GM20431 (cell line): ENCODE data around the gene NIN.

Experiments
- in situ Hi-C: fragments of 300-500 bp; cut with MseI, MboI; formaldehyde crosslinking; loops from one replicate; pipeline ENCODE4 v1.15.0; 2020; ENCODE audit warnings: low sequenced_read_pairs; ENCODE audit not compliant: unreplicated experiment

The NIN gene

DNA sequence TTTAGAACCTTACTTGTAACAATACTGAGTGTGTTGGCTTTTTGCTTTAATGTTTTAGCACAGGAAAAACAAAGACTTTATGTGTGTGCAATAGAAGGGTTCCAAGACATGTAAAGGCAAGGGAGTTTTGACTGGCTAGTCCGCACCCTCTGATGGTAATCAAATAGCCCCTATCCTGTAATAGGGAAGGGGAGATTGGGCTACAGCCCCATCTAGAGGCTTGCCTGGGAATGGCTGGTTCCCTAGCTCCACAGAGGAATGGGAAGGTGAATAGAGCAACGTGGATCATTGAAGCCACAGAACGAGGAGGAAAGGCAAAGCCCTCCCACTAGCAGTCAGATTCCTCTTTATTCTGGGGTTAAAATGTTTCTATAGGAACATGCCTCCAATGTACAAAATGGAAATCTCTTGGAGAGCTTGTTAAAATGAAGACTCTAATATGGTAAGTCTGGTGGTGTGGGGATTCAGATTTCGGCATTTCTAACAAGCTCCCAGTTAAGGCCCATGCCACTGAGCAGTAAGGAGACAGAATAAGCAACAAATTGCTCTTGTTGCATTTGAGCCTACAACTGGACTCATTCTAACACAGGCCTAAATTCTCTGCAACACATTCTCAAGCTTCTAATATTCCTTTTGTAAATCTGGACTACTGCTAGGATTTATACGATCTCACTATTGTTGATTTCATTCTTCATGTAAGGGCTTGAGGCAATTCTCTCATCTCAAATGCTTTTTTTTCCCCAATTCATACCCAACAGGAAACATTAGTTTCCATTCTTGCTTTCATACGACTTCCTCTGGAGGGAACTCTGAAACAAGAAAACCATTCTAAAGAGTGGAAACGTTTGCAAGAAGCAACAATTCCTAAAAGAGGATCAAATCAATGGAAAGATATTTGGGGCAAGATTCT lies 57.1 kb downstream of the NIN start:
- in situ Hi-C loops: no loop called here

DNA sequence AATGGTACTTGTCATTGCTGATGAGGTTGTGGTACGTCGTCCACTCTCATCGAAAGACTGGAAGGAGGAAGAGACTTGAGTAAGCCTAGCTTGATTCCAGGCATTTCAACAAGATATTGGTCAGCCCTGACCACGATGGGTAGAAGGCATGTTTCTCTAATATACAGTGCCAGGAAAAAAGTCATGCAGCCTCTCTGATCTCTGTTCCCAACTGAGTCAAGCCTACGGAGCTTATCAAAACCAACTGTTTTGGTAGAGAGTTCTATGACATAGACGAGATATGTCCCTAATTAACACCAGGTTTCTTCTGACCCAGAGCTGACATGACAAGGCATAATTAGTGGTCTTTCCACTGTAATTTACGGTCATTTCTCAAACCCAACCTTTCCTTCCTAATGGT lies 58.5 kb downstream of the NIN start:
- in situ Hi-C loops: no loop called here

DNA sequence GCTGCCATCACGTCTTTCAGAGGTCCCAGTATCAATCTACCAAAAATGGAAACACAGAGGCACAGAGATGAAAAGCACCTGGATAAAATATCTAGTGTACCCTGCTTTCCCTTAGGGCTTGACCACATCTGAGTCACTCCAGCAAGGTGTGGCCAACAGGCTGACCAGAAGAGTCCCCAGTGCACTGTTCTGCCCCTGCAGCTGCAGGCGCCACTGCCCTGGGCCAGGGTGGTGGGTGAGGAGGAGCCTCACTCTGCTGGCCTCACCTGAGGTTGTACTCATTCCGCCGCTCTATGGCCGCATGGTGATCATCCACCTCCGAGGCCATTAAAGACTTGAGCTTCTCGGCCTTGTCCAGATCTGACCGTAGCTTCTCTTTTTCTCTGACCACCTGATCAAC lies 60.4 kb downstream of the NIN start:
- in situ Hi-C loops: no loop called here

DNA sequence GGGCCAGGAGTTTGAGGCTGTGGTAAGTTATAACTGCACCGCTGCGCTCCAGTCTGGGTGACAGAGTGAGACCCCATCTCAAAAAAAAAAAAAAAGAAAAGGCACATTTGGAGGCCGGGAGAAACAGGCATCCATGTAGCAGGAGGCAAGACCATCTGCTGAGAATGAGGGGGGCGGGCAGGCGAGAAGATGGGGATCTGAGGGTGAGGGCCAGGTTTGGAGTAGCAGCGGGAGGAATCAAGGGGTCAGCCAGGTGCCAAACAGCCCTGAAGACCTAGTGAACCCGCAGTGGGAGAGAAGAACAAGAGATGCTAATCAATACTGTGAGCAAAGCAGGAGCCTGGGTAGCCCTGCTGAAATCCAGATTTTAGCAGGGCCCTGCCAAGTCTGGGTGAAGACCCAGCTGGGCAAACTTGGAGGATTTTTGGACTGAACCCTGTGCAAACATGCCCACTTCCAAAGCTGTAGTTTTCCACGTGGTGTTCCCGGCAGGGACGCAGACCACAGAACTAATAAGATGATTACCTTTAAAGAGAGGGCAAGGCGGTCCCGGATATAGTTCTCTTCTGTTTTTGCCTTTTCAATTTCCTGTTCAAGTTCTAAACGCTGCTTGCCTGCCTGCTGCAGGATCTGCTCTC lies 61.0 kb downstream of the NIN start:
- in situ Hi-C loops: no loop called here

DNA sequence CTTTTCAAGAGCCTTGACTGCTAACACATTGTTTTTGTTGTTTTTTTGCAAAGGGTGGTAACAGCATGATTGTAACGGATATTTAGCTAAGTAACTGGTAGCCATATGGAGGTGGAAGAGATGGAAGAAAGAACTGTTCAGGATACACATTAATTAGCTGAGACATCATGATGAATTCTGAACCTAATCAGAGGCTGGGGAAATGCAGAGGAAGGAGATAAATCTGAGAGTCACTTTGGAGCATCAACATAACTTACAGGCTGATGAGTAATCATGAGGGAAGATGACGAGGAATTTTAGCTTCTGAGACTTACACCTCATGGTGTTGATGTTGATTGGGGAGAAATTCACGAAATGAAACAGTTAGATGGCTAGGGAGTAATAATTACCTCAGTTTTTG lies 62.3 kb downstream of the NIN start:
- in situ Hi-C loops: no loop called here

DNA sequence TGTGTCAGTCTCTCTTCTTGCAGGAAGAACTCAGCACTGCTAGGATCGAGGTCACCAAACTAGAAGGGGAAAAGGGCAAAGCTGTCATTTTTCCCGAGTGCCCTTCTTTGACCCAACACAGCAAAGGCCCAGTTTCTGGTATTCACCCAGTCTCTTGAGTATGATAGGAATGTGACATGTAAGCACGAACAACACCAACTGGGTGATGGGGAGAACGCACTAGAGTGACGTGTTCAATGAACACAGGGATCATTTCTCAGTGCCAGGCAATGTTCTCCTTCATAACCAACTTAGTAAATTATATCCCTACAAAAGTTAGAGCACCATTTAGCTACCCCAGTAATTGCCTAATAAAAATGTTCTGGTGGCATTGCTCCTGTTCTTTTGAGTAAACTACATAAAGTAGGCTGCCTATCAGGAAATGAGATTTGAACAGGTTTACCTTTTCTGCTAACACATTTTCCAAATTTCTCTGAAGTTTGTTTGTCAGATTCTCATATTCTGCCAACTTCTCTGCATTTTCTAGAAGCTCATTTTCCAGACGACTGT lies 64.5 kb downstream of the NIN start:
- in situ Hi-C loops: no loop called here

DNA sequence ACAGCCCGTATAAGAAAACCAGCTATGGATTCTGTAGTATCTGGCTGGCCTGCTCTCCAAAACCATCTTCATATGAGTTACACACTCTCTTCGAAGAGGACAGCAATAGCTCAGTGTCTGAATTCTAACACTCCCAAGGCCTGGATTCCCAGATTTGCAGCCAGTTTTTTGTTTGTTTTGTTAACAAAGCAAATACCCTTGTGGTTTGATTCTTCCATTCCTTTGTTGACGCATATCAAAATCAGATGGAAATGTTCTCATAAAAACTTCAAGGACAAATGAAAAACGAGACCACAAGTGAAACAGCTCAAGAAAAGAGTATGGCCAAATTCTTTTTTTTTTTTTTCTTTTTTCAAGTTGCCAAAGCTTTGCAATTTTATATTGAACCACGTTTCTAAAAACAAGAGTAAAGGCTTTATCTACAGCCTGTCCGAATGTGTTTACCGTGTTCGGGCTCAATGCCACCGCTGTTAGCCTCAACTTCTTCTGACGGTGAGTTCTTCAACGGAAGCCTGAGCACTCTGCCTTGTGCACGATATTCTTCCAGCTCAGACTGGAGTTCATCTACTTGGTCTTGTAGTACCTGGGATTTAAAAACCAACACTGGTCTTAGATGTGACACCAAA lies 67.5 kb downstream of the NIN start:
- in situ Hi-C loops: no loop called here

DNA sequence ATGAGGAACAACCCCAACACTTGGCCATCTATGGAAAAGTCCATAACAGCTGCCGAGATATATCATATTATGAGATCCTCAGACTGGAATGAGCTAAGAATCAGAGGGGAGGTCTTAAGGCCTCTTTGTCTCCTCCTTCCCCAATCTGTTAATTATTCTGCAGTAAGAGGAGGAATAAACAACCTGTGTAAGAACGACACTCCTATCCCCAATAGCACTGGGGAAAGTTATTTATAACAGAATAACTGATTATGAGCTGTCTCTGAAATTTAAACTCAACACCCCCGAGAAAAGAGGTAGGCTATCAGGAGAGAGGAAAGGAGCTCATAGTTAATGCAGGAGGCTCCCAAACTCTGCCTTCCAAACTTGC lies 68.0 kb downstream of the NIN start:
- in situ Hi-C loops: no loop called here

DNA sequence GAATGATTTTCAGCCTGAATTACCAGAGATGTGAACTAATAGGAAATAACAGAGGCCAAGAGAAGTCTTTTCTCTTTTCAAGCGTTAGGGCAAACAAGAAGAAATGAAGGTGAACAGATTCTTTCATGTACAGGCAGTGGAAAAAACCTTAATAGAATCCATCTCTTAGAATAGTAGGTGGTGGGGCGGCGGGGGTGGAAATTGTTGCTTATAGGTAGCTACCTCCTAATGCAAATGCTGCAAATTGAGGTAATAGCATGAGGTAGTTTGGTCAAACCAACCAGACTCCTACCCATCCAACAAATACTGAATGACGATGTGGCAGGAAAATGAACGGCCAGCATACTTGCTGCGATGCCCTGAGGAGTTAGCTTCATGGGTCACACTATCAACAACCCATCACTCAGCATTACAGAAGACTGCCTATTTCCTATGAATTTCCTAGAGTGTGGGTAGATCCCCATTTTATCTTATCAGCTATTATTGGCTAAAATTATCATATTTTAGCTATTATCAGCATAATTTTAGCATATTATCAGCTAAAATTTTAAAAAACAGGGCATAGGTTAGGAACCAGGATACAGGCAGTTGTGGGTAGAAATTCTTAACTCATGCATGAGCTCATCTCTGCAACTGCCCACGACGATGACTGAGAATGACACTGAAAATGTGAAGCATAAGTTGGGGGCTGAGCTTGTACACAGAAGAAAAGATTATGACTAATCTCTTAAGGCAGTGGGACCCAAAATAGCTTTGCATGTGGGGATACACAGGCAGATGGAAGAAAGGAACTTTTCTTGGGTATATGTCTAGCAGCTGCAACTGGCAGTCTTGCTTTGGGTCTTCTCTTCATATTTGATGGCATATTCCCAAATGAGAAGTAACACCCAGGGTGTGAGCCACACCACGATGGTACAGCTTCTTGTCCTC lies 68.7 kb downstream of the NIN start:
- in situ Hi-C loops: no loop called here

DNA sequence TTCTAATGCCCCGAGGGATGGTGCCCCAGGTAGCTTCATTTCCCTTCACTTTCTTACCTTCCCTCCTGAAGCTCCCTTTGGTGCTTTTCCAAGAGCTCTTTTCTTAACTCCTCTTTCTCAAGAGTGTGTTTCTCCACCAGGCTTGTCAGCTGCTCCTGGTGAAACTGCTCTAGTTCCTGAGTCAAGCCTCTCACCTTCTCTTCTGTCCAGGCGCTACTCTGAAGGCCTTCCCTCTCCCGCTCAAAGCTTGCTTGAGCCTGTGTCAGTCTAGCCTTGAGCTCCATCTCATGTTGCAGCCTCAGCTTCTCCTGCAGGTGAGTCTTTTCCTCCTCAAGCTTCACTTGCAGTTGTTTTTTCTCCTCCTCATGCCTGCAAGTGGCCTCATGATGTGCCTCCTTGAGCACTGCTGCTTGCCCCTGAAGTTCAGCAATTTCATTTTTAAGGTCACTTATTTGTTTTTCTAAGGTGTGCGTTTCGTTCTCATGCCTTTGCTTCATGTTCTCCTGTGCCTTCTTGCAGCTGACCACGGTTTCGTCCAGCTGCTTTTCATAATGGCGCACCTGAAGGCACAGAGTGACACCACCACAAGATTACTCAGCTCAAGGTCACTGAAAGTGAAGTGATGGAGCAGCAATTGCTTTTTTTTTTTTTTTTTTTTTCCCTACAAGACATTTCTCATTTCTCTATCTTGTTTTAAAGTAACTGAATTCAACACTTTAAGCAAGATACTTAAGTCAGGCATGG lies 71.0 kb downstream of the NIN start:
- in situ Hi-C loops: no loop called here

DNA sequence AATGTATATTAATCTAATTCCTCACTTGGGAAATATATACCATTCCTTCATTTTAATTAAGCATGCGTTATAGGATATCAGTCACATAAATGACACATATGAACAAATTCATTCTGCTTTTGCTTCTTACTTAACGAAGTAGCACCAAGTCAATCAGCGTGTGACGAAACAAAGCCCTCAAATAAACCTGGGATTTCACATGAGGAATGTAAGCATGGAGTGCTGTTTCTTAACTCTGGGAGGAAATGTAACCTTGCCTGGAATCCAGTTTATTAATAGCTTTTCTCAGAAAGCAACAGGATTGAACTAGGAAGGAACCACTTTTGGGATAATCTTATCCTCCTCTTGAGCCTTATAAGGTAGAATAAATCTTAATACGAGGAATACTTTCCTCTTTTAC lies 72.0 kb downstream of the NIN start:
- in situ Hi-C loops: no loop called here

DNA sequence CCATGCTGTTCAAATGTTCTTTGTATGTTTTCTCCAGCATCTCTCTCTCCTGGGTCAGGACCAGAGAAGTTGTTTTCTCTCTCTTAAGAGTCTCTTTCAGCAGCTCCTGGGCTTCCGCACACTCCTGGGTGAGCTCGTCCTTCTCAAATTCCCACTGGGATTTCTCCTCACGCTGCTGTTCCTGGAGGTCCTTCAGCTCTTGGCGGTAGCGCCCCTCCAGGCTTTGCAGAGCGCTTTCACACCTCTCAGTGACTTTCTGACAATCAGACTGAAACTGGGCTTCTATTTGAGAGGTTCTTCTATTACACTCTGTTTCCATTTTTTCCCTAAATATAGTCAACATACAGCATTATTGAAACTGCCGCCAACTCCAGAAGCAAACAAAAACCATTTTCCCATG lies 72.7 kb downstream of the NIN start:
- in situ Hi-C loops: no loop called here

DNA sequence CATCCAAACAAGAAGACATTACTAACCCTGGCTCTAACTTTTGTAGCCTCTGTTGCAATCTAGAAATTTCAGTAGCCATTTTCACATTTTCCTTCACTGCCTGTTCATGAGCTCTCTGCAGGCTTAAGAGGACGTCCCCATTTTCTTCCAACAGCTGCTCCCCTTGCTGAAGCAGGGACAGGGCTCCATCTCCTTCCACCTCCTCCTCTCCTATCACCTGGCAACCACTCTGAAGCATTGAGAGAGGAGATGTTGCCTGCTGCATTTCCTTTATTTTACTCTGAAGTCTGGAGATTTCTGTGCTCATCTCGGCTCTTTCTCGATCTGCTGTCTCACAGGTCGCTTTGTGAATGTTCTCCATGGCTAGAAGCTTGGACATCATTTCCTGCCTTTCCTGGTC lies 73.3 kb downstream of the NIN start:
- in situ Hi-C loops: no loop called here

DNA sequence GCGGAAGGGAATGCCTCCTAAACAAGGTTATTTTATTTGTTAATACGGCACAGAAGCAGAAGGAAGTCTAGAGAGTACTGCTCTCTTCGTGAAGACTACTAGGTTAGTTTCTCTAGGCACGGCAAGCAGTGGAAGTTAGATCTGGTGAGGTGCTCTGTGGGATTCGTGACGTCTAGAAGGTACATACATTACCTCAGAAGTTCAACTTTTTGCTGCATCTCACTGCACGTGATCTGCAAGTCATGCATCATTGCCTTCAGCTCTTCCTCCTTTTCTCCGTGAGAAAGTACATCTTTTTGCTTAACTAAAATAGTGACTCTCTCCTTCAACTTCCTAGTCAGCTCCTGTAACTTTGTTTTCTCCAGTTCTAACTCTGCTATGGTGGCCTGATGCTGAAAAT lies 74.7 kb downstream of the NIN start:
- in situ Hi-C loops: no loop called here

DNA sequence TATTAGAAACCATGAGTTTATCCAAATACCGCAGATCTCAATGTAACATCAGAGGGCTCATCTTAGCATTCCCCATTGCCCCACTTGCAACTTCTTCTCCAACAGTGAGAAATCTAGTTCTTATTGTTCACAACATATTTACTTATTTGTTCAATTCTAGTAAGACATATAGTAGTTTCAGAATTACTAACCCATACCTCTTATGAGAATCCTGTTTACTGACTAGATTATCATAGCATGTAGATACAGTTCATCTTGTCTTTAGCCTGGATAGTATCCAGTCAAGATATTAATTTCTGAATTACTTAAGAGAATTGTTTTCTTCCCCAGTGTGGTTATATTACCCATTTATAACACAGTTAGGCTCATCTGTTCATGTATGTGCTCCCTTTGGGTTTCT lies 80.6 kb downstream of the NIN start:
- in situ Hi-C loops: no loop called here

DNA sequence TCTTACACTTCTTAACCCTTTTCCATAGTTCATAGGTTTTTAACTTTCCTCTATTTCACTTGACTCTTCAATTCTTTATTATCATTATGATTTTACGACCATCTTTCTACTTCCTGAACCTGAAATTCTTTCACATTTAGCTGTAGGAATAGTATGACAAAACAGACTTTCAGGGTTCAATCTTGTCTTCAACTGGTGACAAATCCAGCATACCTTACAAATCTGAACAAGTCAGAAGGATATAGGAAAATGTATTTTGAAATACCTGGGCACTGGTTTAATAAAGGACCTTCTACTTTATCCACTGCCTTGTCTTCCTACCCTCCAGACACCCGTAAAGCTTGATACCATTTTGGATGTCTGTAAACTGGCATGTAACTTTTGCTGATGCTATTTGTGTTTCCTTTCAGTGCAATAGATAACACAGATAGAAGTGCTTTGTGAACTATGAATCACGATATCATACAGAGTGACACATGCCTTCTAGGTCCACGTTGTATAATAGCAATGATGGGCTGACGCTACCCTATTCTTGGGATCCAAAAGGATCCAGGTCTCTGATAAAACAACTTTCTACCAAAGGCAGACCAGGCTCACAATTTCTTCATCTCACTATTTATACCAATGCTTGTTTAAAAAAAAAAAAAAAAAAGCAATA lies 85.4 kb downstream of the NIN start:
- in situ Hi-C loops: no loop called here

DNA sequence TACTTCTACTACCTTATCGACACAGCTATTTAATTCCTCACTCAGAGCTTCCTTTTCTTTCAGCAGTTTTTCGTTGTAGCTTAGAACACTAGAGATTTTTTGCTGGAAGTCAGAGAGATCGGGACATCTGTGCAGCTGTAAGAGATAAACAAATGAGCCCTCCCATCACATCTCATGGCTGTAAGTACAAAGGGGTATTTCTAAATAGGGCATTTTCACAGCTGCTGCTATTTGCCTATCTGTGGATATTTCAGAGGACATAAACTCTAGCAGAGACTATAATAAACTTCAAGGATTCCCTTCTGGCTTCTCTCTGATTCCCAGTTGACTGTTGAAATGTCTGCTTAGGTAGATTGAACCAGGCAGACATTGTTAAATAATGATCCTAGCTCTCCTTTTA lies 86.7 kb downstream of the NIN start:
- in situ Hi-C loops: no loop called here

DNA sequence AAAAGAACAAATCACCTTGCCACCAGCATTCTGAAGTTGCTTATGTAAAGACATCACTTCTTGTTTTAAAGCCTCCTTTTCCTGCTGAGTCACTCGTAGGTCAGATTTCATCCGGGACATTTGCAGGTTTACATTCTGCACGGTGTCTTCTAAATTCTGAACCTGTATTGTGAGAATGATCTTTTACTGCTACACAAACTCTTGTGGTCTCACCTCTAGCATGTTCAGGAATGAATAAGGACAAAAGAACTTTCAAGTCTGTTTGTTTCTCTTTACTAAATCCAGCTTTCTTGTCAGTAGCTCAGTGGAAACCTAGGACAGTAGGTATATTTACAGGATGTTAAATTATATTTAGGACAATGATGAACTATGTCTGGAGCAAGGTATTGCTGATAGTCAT lies 89.4 kb downstream of the NIN start:
- in situ Hi-C loops: no loop called here

DNA sequence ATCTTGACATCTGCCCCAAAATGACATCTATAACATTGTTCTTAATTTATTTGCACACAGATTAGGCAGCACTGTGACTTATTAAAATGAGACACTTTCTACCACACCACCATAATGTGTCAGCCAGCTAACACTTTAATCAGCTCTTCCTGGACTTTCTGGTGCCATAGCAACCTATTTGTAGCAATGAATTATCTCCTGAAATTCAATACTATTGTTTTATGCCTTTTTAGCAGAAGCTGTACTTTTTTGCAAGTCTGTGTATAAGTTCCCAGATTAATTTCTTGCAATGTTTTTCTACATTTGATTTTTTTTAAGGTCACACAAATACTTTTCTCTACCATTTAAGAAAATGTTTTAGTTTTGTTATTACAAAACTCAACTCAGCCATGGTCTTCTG lies 90.1 kb downstream of the NIN start:
- in situ Hi-C loops: no loop called here
